Lung (tissue), 12 donors: Measurements from ENCODE around the gene STK32A. TPM values are rescaled to one million over a fixed set of nuclear protein-coding genes. Genes with fewer than 3 reads are reported as not detected.

Experiments
- ATAC-seq: fragments of 200-7000 bp; cut with Tn5 transposase; one replicate; pipeline ENCODE4 v1.9.1; 2020; ENCODE audit warnings: moderate number of reproducible peaks; ENCODE audit not compliant: insufficient read depth, low FRiP score
- DNase-seq, 3 donors: peaks; one replicate each; pipeline ENCODE4 v3.0.0-alpha.2; 2013 to 2017
- H3K27ac ChIP-seq, 2 donors: one replicate each; pipeline ENCODE4 v1.5.1; 2013; ENCODE audit warnings: mild to moderate bottlenecking in 2 of 2, moderate library complexity in 2 of 2, control low read depth in 1 of 2, inconsistent platforms in 1 of 2, low read depth in 1 of 2, low read length in 1 of 2
- H3K27me3 ChIP-seq, 3 donors: one replicate each; pipeline ENCODE4 v1.5.1; 2013; ENCODE audit warnings: low read length in 2 of 3; ENCODE audit not compliant: control insufficient read depth in 3 of 3, insufficient read depth in 3 of 3
- H3K36me3 ChIP-seq, 4 donors: one replicate each; pipeline ENCODE4 v1.5.1; 2013; ENCODE audit warnings: low read length in 4 of 4, mild to moderate bottlenecking in 1 of 4, moderate library complexity in 1 of 4; ENCODE audit not compliant: control insufficient read depth in 4 of 4, insufficient read depth in 4 of 4
- H3K4me1 ChIP-seq, 5 donors: one replicate each; pipeline ENCODE4 v1.5.1; 2013; ENCODE audit warnings: low read length in 5 of 5, mild to moderate bottlenecking in 2 of 5, moderate library complexity in 1 of 5; ENCODE audit not compliant: control insufficient read depth in 5 of 5, insufficient read depth in 5 of 5
- H3K4me3 ChIP-seq: one replicate; pipeline ENCODE4 v1.5.1; 2013; ENCODE audit warnings: mild to moderate bottlenecking, control low read depth, moderate library complexity
- H3K9ac ChIP-seq, 2 donors: one replicate each; pipeline ENCODE4 v1.5.1; 2013; ENCODE audit warnings: low read length in 2 of 2, control low read depth in 1 of 2; ENCODE audit not compliant: insufficient read depth in 1 of 2
- H3K9me3 ChIP-seq, 4 donors: one replicate each; pipeline ENCODE4 v1.5.1; 2013; ENCODE audit warnings: low read length in 3 of 4, mild to moderate bottlenecking in 1 of 4, moderate library complexity in 1 of 4; ENCODE audit not compliant: control insufficient read depth in 4 of 4, insufficient read depth in 3 of 4
- WGBS, 2 donors: extraction: QIAGEN DNeasy Blood & Tissue Kit; methylation state at CpG; one replicate each; pipeline ENCODE4 v1.1.7; 2013; 5-methylcytosine and 5-hydroxymethylcytosine counted together
- polyA plus RNA-seq, 2 donors: library from polyadenylated mRNA; stranded (reverse); fragments of 200-250 nt; gene quantifications; one replicate each; pipeline ENCODE4 v1.2.1, GENCODE V29; 2013
- total RNA-seq, 2 donors: library from RNA; depleted of rRNA in 1 of 2; stranded (reverse); fragments of >200 nt in 1 of 2; gene quantifications; one replicate each; pipeline ENCODE4 v1.2.1, GENCODE V29; 2014 to 2021
- TF ChIP-seq, protein P1 (sequence below): IDR thresholded peaks from 2 replicates; pipeline ENCODE4 v1.5.1; 2012; ENCODE audit warnings: mild to moderate bottlenecking; ENCODE audit errors: control extremely low read depth, extremely low read depth
- donor health status: control.
- donor health status: control.
- donor health status: Bipolar disorder and iron deficiency.
- donor health status: healthy.
- donor health status: DM: yes; HTN: yes; CAD: no.

Gene STK32A
- total and polyA plus RNA-seq, 4 donors = 1.1 to 8.7 (median 4.6) TPM

- Histone ChIP-seq H3K9me3 (no peaks in the 10 kb centered on the region), H3K4me3 (no peak overlapping the region), H3K9ac (no peak overlapping the region), H3K27ac (no peak overlapping the region), H3K27me3 (no peaks in the 10 kb centered on the region), H3K36me3 (no peaks in the 10 kb centered on the region), H3K4me1 (no peaks in the 10 kb centered on the region)
- DNase-seq (no peak), ATAC-seq (no peak)
- 96 to 100% methylated on average over 1 of the region's 1 CpG for WGBS, 2 donors
- TF ChIP-seq, protein P1, sequence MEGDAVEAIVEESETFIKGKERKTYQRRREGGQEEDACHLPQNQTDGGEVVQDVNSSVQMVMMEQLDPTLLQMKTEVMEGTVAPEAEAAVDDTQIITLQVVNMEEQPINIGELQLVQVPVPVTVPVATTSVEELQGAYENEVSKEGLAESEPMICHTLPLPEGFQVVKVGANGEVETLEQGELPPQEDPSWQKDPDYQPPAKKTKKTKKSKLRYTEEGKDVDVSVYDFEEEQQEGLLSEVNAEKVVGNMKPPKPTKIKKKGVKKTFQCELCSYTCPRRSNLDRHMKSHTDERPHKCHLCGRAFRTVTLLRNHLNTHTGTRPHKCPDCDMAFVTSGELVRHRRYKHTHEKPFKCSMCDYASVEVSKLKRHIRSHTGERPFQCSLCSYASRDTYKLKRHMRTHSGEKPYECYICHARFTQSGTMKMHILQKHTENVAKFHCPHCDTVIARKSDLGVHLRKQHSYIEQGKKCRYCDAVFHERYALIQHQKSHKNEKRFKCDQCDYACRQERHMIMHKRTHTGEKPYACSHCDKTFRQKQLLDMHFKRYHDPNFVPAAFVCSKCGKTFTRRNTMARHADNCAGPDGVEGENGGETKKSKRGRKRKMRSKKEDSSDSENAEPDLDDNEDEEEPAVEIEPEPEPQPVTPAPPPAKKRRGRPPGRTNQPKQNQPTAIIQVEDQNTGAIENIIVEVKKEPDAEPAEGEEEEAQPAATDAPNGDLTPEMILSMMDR = no peak
Measured at GRCh38 chr5:147372191-147372590, 137.4 kb downstream of the STK32A start.

- WGBS, 2 donors = 80 to 86% methylated on average over 3 of the region's 3 CpGs
Measured at GRCh38 chr5:147373328-147373727, 138.5 kb downstream of the STK32A start.

DNA sequence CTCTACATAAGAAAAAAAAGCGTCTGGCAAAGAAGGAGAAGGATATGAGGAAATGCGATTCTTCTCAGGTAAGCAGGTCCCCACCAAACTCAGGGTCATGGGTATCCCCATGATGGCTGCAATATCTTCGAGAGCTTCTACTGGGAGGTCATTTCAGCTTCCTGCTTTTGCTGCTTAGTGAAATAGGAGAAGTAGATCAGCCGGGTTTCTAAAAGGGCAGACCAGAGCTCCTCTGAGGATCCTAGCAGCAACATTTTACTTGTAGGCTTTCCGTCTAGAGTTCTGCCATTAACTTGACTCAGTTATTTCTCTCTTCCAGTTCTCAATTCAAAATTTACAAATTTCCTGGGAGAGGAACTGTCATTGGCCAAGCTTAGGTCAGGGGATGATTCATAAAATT lies 140.3 kb downstream of the STK32A start:
- WGBS, 2 donors = 63 to 73% methylated on average over 5 of the region's 5 CpGs
- peak; percentile 19 for ATAC-seq
- Histone ChIP-seq H3K9ac (no peak overlapping the region), H3K4me3 (no peak overlapping the region), H3K27ac (no peak overlapping the region), H3K36me3 (no peaks in the 10 kb centered on the region), H3K27me3 (no peaks in the 10 kb centered on the region), H3K9me3 (peaks cover 0 to 5% (median 0%) of the 10 kb centered on the region in 4 donors), H3K4me1 (no peaks in the 10 kb centered on the region)
- TF ChIP-seq, protein P1 = no peak
- DNase-seq = no peak

More at GRCh38 chr5:147373328-147373727, 138.5 kb downstream of the STK32A start:
- Histone ChIP-seq H3K9ac (no peak overlapping the region), H3K4me3 (no peak overlapping the region), H3K36me3 (no peaks in the 10 kb centered on the region), H3K27me3 (no peaks in the 10 kb centered on the region), H3K27ac (no peak overlapping the region), H3K4me1 (no peaks in the 10 kb centered on the region), H3K9me3 (peaks cover 0 to 1% (median 0%) of the 10 kb centered on the region in 4 donors)
- TF ChIP-seq, protein P1 = no peak
- ATAC-seq (no peak), DNase-seq (no peak)

DNA sequence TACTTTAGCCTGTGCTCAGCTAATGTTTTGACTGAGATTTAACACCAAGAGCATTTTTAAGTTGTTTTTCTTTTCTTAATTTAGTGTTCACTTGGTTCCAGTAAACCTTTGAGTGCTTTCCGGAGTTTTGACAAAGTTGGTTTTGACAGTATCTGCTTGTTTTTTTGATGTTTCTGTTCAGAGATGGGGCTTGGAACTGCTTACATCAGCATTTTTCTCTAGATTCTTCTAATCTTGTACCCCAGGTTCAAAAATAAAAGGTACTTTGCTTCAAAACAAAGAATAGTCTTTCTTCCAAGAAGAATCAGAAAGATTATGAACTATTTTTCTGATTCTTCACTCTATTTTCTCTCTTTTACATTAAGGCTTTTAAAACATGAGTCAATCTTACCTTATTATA lies 142.9 kb downstream of the STK32A start:
- Histone ChIP-seq H3K4me3 (no peak overlapping the region), H3K9ac (no peak overlapping the region), H3K4me1 (no peaks in the 10 kb centered on the region), H3K27me3 (no peaks in the 10 kb centered on the region), H3K36me3 (no peaks in the 10 kb centered on the region), H3K27ac (no peak overlapping the region), H3K9me3 (peaks cover 0 to 5% (median 0%) of the 10 kb centered on the region in 4 donors)
- TF ChIP-seq, protein P1 = no peak
- ATAC-seq (no peak), DNase-seq (no peak)
- 91 to 100% methylated on average over 1 of the region's 1 CpG for WGBS, 2 donors
